Upper lobe of left lung (tissue), 6 donors: ENCODE measurements around the gene PHF21A. TPM values are rescaled to one million over a fixed set of nuclear protein-coding genes. Genes with fewer than 3 reads are reported as not detected.
A peak's percentile ranks its signal among the peaks of the same experiment; 100 is the strongest.

Source experiments
- ATAC-seq, 2 donors: fragments of 200-7000 bp; cut with Tn5 transposase; one replicate each; pipeline ENCODE4 v1.9.1; 2022; ENCODE audit warnings: mild to moderate bottlenecking in 2 of 2, moderate library complexity in 2 of 2; ENCODE audit not compliant: low FRiP score in 2 of 2
- DNase-seq, 2 donors: peaks; one replicate each; pipeline ENCODE4 v3.0.0-alpha.2; 2019 to 2020
- H3K27ac ChIP-seq, 4 donors: fragments of 200-600 bp; sonication (generic); one replicate each; pipeline ENCODE4 v1.5.1; 2016 to 2019
- H3K27me3 ChIP-seq, 4 donors: fragments of 200-600 bp; sonication (generic); one replicate each; pipeline ENCODE4 v1.5.1; 2017 to 2019
- H3K36me3 ChIP-seq, 4 donors: fragments of 200-600 bp; sonication (generic); one replicate each; pipeline ENCODE4 v1.5.1; 2016 to 2019
- H3K4me1 ChIP-seq, 4 donors: fragments of 200-600 bp; sonication (generic); one replicate each; pipeline ENCODE4 v1.5.1; 2018 to 2019
- H3K4me3 ChIP-seq, 4 donors: fragments of 200-600 bp; sonication (generic); one replicate each; pipeline ENCODE4 v1.5.1; 2017 to 2019; ENCODE audit warnings: mild to moderate bottlenecking in 2 of 4, moderate library complexity in 1 of 4
- H3K9me3 ChIP-seq, 4 donors: fragments of 200-600 bp; sonication (generic); one replicate each; pipeline ENCODE4 v1.5.1; 2018 to 2019
- EP300 ChIP-seq, 4 donors: sonication (generic); formaldehyde crosslinking; IDR thresholded peaks; one replicate each; pipeline ENCODE4 v1.5.1; 2017; ENCODE audit warnings: antibody characterized with exemption in 4 of 4, control low read depth in 2 of 4
- POLR2A ChIP-seq, 4 donors: fragments of 450-650 bp; IDR thresholded peaks; one replicate each; pipeline ENCODE4 v1.5.1; 2016 to 2017; ENCODE audit warnings: antibody characterized with exemption in 4 of 4, mild to moderate bottlenecking in 2 of 4
- POLR2AphosphoS5 ChIP-seq, 2 donors: sonication (generic); formaldehyde crosslinking; IDR thresholded peaks; one replicate each; pipeline ENCODE4 v1.5.1; 2017; ENCODE audit warnings: antibody characterized with exemption in 2 of 2
- WGBS, 2 donors: methylation state at CpG; one replicate each; pipeline ENCODE4 v1.1.5; 2017 to 2018; 5-methylcytosine and 5-hydroxymethylcytosine counted together
- total RNA-seq, 6 donors: library from RNA; depleted of rRNA in 4 of 6; stranded (reverse); fragments of >200 nt in 4 of 6; gene quantifications; one replicate each; pipeline versions ENCODE4 v1.1.0 to v1.2.1, GENCODE V29; 2016 to 2021
- TF ChIP-seq, protein P1 (sequence below), 6 experiments: fragments of 450-650 bp in 4 of 6; fragments of 200-600 bp in 2 of 6; sonication (generic) in 2 of 6; IDR thresholded peaks; one replicate each; pipeline ENCODE4 v1.5.1; 2016 to 2019; ENCODE audit warnings: antibody characterized with exemption in 6 of 6
- donor health status: DM: no; HTN: no; CAD: no; lungs with moderate emphysema.
- donor health status: DM: no; HTN: yes; CAD: no; lungs with severe emphysema.

PHF21A gene
- total RNA-seq, 6 donors from 2014 or later: 21.1 to 99.5 (median 52.2) TPM

DNA sequence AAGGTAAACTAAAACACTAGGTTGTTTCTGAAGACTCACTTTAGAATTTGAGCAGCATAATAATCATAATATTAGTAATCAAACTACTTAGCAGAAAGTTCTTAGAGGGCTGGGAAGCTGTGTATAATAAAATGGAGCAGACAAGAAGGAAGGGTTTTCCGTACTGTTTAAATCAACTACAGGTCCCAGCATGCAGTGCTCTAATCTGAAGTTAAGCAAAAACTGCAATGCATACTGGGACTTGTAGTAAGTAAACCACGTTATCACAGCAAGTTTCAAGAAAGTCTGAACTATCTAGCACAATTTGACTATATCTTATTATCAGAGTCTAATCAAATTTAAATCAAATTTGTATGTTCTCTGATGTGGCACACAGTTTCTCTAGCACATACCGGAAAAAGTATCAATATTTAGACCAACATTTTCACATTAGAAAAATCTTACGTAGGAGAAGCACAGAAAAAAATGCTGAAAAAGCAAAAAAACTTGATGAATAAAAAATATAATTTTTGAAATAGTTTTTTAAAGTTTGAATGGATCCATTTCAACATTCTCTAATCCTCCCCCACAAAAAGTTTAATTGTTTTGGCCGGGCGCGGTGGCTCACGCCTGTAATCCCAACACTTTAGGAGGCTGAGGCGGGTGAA, 8.2 kb downstream of the PHF21A start:
- peak; percentile 77 to 91 for ATAC-seq
- Histone ChIP-seq H3K27me3 (no peaks in the 10 kb centered on the region), H3K4me3 (no peak overlapping the region), H3K4me1 (peaks cover 28 to 45% (median 39%) of the 10 kb centered on the region in 4 donors), H3K36me3 (no peaks in the 10 kb centered on the region), H3K27ac (no peak overlapping the region), H3K9me3 (no peaks in the 10 kb centered on the region)
- peak in 1 of 2 donors; percentile 39 for DNase-seq
- TF ChIP-seq EP300 (IDR thresholded peaks at IDR 0.05) (no peak), POLR2AphosphoS5 (IDR thresholded peaks at IDR 0.05) (no peak), POLR2A (IDR thresholded peaks at IDR 0.05) (no peak)
- TF ChIP-seq, protein P1, sequence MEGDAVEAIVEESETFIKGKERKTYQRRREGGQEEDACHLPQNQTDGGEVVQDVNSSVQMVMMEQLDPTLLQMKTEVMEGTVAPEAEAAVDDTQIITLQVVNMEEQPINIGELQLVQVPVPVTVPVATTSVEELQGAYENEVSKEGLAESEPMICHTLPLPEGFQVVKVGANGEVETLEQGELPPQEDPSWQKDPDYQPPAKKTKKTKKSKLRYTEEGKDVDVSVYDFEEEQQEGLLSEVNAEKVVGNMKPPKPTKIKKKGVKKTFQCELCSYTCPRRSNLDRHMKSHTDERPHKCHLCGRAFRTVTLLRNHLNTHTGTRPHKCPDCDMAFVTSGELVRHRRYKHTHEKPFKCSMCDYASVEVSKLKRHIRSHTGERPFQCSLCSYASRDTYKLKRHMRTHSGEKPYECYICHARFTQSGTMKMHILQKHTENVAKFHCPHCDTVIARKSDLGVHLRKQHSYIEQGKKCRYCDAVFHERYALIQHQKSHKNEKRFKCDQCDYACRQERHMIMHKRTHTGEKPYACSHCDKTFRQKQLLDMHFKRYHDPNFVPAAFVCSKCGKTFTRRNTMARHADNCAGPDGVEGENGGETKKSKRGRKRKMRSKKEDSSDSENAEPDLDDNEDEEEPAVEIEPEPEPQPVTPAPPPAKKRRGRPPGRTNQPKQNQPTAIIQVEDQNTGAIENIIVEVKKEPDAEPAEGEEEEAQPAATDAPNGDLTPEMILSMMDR (IDR thresholded peaks at IDR 0.05): no peak
- WGBS, 2 donors: 71 to 74% methylated on average over 9 of the region's 9 CpGs

DNA sequence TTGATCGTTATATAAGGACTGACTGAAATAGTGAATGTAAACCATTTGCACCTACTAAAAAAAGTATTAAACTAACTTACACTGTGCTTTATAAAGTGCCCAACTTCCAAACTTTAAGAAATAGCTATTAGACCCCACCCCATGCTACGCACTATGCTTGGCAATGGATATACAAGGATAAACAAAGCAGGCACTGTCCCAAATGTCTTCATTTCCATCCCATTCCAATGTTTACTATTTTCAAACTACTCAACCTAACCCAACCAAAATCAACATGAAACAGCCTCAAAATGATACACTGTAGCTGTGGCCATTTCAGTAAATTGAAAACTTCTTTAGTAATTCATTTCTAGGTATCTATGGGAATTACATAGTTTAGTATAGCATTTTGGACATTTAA, 12.5 kb downstream of the PHF21A start:
- Histone ChIP-seq H3K9me3 (no peaks in the 10 kb centered on the region), H3K27ac (no peak overlapping the region), H3K36me3 (no peaks in the 10 kb centered on the region), H3K4me1 (peaks cover 13 to 43% (median 31%) of the 10 kb centered on the region in 4 donors), H3K27me3 (no peaks in the 10 kb centered on the region), H3K4me3 (no peak overlapping the region)
- ATAC-seq (no peak), DNase-seq (no peak)
- TF ChIP-seq EP300 (IDR thresholded peaks at IDR 0.05) (no peak), POLR2AphosphoS5 (IDR thresholded peaks at IDR 0.05) (no peak), POLR2A (IDR thresholded peaks at IDR 0.05) (no peak)
- TF ChIP-seq, protein P1 (IDR thresholded peaks at IDR 0.05): no peak
- 80 to 82% methylated on average over 2 of the region's 2 CpGs for WGBS, 2 donors

DNA sequence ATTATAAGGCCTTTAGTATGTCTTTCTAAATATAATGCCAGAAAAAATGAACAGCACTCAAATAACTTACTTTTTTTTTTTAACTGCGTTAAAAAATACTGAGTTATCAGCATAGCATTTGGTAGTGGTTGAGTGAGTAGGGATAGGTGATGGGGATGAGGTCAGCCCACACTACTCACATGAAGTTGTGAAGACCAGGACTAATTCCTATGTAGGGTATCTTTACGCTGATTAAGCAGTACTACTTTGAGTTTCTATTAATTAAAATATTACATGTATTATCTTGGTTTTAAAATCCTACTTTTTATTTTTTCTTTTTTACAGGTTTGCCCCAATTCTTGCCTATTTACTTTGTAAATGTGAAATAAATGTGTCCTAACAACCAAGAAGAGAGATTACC, 13.5 kb downstream of the PHF21A start:
- Histone ChIP-seq H3K9me3 (no peaks in the 10 kb centered on the region), H3K27ac (no peak overlapping the region), H3K36me3 (no peaks in the 10 kb centered on the region), H3K4me3 (no peak overlapping the region), H3K4me1 (peaks cover 13 to 34% (median 24%) of the 10 kb centered on the region in 4 donors), H3K27me3 (no peaks in the 10 kb centered on the region)
- DNase-seq (no peak), ATAC-seq (no peak)
- WGBS, 2 donors: 84 to 85% methylated on average over 2 of the region's 2 CpGs
- TF ChIP-seq, protein P1 (IDR thresholded peaks at IDR 0.05): no peak
- TF ChIP-seq POLR2A (IDR thresholded peaks at IDR 0.05): no peak
- no peak for TF ChIP-seq EP300 (IDR thresholded peaks at IDR 0.05)
- TF ChIP-seq POLR2AphosphoS5 (IDR thresholded peaks at IDR 0.05): no peak

DNA sequence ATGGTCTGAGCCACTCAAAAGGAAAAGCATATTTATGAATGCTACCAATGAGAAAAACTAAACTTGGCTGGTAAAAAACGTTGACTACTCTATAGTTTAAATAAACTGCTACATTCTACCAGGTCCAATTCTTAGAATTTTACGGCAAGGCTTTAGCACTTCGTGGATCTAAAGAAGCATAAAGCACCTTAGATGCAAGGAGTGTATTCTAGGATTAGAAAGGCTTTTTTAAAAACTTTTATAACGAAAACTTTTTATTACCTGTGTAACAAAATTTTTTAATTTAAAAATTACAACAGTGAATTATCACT, 13.9 kb downstream of the PHF21A start:
- Histone ChIP-seq H3K9me3 (no peaks in the 10 kb centered on the region), H3K36me3 (no peaks in the 10 kb centered on the region), H3K27me3 (no peaks in the 10 kb centered on the region), H3K4me1 (peaks cover 13 to 33% (median 21%) of the 10 kb centered on the region in 4 donors), H3K27ac (no peak overlapping the region), H3K4me3 (no peak overlapping the region)
- 77 to 81% methylated on average over 4 of the region's 4 CpGs for WGBS, 2 donors
- no peak for TF ChIP-seq EP300 (IDR thresholded peaks at IDR 0.05)
- no peak for TF ChIP-seq POLR2AphosphoS5 (IDR thresholded peaks at IDR 0.05)
- no peak for TF ChIP-seq POLR2A (IDR thresholded peaks at IDR 0.05)
- TF ChIP-seq, protein P1 (IDR thresholded peaks at IDR 0.05): no peak
- ATAC-seq (no peak), DNase-seq (no peak)
